ENCODE measurements around the gene TTC23L. TPM values are rescaled to one million over a fixed set of nuclear protein-coding genes. Genes with fewer than 3 reads are reported as not detected.

TTC23L gene
- total RNA-seq, 1 experiment from 2014 or later: 3.9 TPM

- Histone ChIP-seq H3K4me3 (no peak overlapping the region), H3K9me2 (ENCODE audit: insufficient read depth) (no peaks in the 10 kb centered on the region), H3K4me2 (no peak overlapping the region), H3K36me3 (ENCODE audit: low read depth) (peaks cover 65% of the 10 kb centered on the region), H3K4me1 (replicated peaks; ENCODE audit: insufficient read depth) (no peaks in the 10 kb centered on the region), H3K79me2 (ENCODE audit: low read depth) (no peaks in the 10 kb centered on the region), H3F3A (ENCODE audit: insufficient read depth, low read depth) (peaks cover 56% of the 10 kb centered on the region), H4K20me1 (ENCODE audit: insufficient read depth) (0 out of 2 replicates have a peak, but pooled peaks cover 6% of the 10 kb centered on the region), H3K27me3 (ENCODE audit: insufficient read depth, low read depth) (no peaks in the 10 kb centered on the region), H2AFZ (no peak overlapping the region), H3K27ac (no peak overlapping the region), H3K9me3 (ENCODE audit: insufficient read depth, low read depth) (no peaks in the 10 kb centered on the region)
- BruUV-seq (replicated peaks): no TSS peak
- TF ChIP-seq CTCF (conservative IDR thresholded peaks at IDR 0.05): no peak
- no peak for TF ChIP-seq EZH2 (IDR thresholded peaks at IDR 0.05; ENCODE audit: low read depth)
- intact Hi-C loops (cut with micrococcal nuclease; ENCODE audit: unreplicated experiment): no loop called here
- ChIA-PET POLR2A (ENCODE audit: unreplicated experiment) (no interaction called here), CTCF (no interaction called here)
- no peak for DNase-seq
Observed at GRCh38 chr5:34813509-34813908, 25.5 kb upstream of the TTC23L start.

- no peak for DNase-seq
- no peaks in the 10 kb centered on the region for H3K79me2 ChIP-seq (ENCODE audit: low read depth)
- TF ChIP-seq EZH2 (IDR thresholded peaks at IDR 0.05; ENCODE audit: low read depth): no peak
- peaks cover 61% of the 10 kb centered on the region for H3F3A ChIP-seq (ENCODE audit: insufficient read depth, low read depth)
- BruUV-seq (replicated peaks): no TSS peak
- peak overlapping the region; percentile 7; the same call in 1 of the 2 replicates for H3K27ac ChIP-seq
- CTCF ChIA-PET: interaction anchor here (0.6 to 0.7 kb wide), 3 partner anchors 101 to 1442 kb away, joined by 3 to 8 read pairs (median 3); no protein-coding TSS in a partner anchor
- H3K36me3 ChIP-seq (ENCODE audit: low read depth): peaks cover 78% of the 10 kb centered on the region
- H2AFZ ChIP-seq: no peak overlapping the region
- no peaks in the 10 kb centered on the region for H3K27me3 ChIP-seq (ENCODE audit: insufficient read depth, low read depth)
- intact Hi-C loops (cut with micrococcal nuclease; ENCODE audit: unreplicated experiment): loop anchor here (5.0 kb wide), 1 partner anchor 330 kb away; no protein-coding TSS in a partner anchor
- no peaks in the 10 kb centered on the region for H3K9me2 ChIP-seq (ENCODE audit: insufficient read depth)
- H3K4me2 ChIP-seq: no peak overlapping the region
- H3K4me1 ChIP-seq (replicated peaks; ENCODE audit: insufficient read depth): no peaks in the 10 kb centered on the region
- H3K9me3 ChIP-seq (ENCODE audit: insufficient read depth, low read depth): no peaks in the 10 kb centered on the region
- H3K4me3 ChIP-seq: no peak overlapping the region
- POLR2A ChIA-PET (ENCODE audit: unreplicated experiment): interaction anchor here (0.6 kb wide), 1 partner anchor 131 kb away, joined by 3 read pairs; no protein-coding TSS in a partner anchor
- H4K20me1 ChIP-seq (ENCODE audit: insufficient read depth): peaks cover 10% of the 10 kb centered on the region; the same call in 1 of the 2 replicates
Observed at GRCh38 chr5:34817558-34818351, 21.2 kb upstream of the TTC23L start.

GRCh38 chr5:34818717-34819116 is 20.2 kb upstream of the TTC23L start:
- Histone ChIP-seq H3K4me1 (replicated peaks; ENCODE audit: insufficient read depth) (no peaks in the 10 kb centered on the region), H3K27ac (peak overlapping the region; percentile 7; the same call in 1 of the 2 replicates), H3K9me2 (ENCODE audit: insufficient read depth) (no peaks in the 10 kb centered on the region), H2AFZ (no peak overlapping the region), H3K27me3 (ENCODE audit: insufficient read depth, low read depth) (no peaks in the 10 kb centered on the region), H3K9me3 (ENCODE audit: insufficient read depth, low read depth) (no peaks in the 10 kb centered on the region), H3K4me3 (no peak overlapping the region), H4K20me1 (ENCODE audit: insufficient read depth) (peaks cover 10% of the 10 kb centered on the region; the same call in 1 of the 2 replicates), H3K79me2 (ENCODE audit: low read depth) (no peaks in the 10 kb centered on the region), H3K36me3 (ENCODE audit: low read depth) (peaks cover 80% of the 10 kb centered on the region), H3F3A (ENCODE audit: insufficient read depth, low read depth) (peaks cover 63% of the 10 kb centered on the region), H3K4me2 (no peak overlapping the region)
- ChIA-PET CTCF (no interaction called here), POLR2A (ENCODE audit: unreplicated experiment) (no interaction called here)
- intact Hi-C loops (cut with micrococcal nuclease; ENCODE audit: unreplicated experiment): loop anchor here (5.0 kb wide), 1 partner anchor 331 kb away; no protein-coding TSS in a partner anchor
- no peak for TF ChIP-seq CTCF (conservative IDR thresholded peaks at IDR 0.05)
- TF ChIP-seq EZH2 (IDR thresholded peaks at IDR 0.05; ENCODE audit: low read depth): no peak
- DNase-seq: no peak
- no TSS peak for BruUV-seq (replicated peaks)

Measured in PC-9 (cell line).